Peyer's patch (tissue), 4 donors: ENCODE results near the gene OTOP3. TPM values are rescaled to one million over a fixed set of nuclear protein-coding genes. Genes with fewer than 3 reads are reported as not detected.

Experiments
- DNase-seq, 3 donors: peaks; one replicate each; pipeline ENCODE4 v3.0.0-alpha.2; 2017 to 2019
- H3K27ac ChIP-seq, 4 donors: fragments of 200-600 bp; sonication (generic); one replicate each; pipeline ENCODE4 v1.5.1; 2016 to 2019
- H3K27me3 ChIP-seq, 2 donors: fragments of 200-600 bp; sonication (generic); one replicate each; pipeline ENCODE4 v1.5.1; 2019
- H3K36me3 ChIP-seq, 3 donors: fragments of 200-600 bp; sonication (generic); one replicate each; pipeline ENCODE4 v1.5.1; 2016 to 2019
- H3K4me1 ChIP-seq, 4 donors: fragments of 200-600 bp; sonication (generic); one replicate each; pipeline ENCODE4 v1.5.1; 2016 to 2019
- H3K4me3 ChIP-seq, 4 donors: fragments of 200-600 bp; sonication (generic); 1 replicate in 3 of 4; 2 replicates in 1 of 4; pipeline ENCODE4 v1.5.1; 2016 to 2019; ENCODE audit warnings: mild to moderate bottlenecking in 1 of 4
- H3K9me3 ChIP-seq, 4 donors: fragments of 200-600 bp; sonication (generic); one replicate each; pipeline ENCODE4 v1.5.1; 2016 to 2019; ENCODE audit warnings: mild to moderate bottlenecking in 1 of 4
- POLR2A ChIP-seq, 2 donors: fragments of 450-650 bp; IDR thresholded peaks; one replicate each; pipeline ENCODE4 v1.5.1; 2017; ENCODE audit warnings: antibody characterized with exemption in 2 of 2, mild to moderate bottlenecking in 2 of 2, moderate library complexity in 2 of 2
- total RNA-seq, 4 donors: library from RNA; depleted of rRNA; stranded (reverse); fragments of >200 nt; gene quantifications; one replicate each; pipeline ENCODE4 v1.1.0, GENCODE V29; 2016
- TF ChIP-seq, protein P1 (sequence below), 6 experiments: fragments of 450-650 bp in 4 of 6; fragments of 200-600 bp in 2 of 6; sonication (generic) in 1 of 6; IDR thresholded peaks; one replicate each; pipeline ENCODE4 v1.5.1; 2017 to 2019; ENCODE audit warnings: antibody characterized with exemption in 6 of 6, mild to moderate bottlenecking in 3 of 6, moderate library complexity in 1 of 6

Gene OTOP3
- total RNA-seq, 4 donors from 2014 or later, result 5.2 to 9.3 (median 8.5) TPM; not detected in 1

DNA sequence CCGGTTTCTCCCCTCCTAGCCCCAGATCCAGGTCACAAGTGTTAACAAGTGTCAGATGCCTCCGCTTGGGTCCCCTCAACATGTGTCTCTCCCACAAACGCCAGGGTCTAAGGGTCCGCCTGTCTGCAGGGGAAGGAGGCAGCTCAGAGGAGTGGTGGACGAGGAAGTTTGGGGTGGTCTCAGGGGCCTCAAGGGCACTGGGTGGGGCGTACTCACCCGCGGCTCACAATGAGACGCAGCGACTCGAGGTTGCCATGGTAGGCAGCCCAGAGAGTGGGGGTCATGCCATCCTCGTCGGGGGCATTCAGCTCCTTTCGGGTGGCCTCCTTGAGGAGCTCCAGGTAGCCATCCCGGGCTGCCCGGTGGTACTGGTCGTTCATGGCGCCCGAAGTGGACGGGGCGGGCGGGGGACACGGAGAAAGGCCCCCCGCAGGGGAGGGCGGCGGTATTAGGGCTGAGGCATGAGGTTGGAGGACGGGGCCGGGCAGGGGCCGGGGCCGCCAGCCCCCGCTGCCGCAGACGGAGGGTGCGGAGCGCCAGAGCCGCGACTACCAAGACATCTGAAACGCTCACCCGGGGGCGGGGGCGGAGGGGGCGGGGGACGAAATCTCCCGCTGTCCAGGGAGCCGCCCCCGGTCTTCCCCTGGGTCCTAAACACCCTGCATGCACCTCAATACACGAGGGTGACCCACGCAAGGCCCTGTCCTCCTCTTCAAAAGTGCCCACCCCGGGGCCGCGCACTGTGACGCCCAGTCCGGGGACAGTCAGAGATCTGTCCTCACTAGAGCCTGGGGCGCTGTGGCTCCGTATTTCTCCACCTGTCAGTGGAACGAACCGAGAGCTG is 12.8 kb upstream of the OTOP3 start, which contains the start of gene USH1G:
Gene USH1G (minus strand): TSS at position 562 of the 844 bp plus-strand sequence. CDS start 182 bp downstream, at position 380.
- no peak for DNase-seq
- Histone ChIP-seq H3K27me3 (peaks cover 0 to 23% of the 10 kb centered on the region in 2 donors), H3K36me3 (no peaks in the 10 kb centered on the region), H3K4me3 (peak within 1 kb of the TSS; percentile 15 to 51 (median 44)), H3K27ac (no peak within 1 kb of the TSS), H3K9me3 (no peaks in the 10 kb centered on the region), H3K4me1 (peaks cover 4 to 25% (median 18%) of the 10 kb centered on the region in 4 donors)
- TF ChIP-seq POLR2A (IDR thresholded peaks at IDR 0.05), result no peak
- TF ChIP-seq, protein P1, sequence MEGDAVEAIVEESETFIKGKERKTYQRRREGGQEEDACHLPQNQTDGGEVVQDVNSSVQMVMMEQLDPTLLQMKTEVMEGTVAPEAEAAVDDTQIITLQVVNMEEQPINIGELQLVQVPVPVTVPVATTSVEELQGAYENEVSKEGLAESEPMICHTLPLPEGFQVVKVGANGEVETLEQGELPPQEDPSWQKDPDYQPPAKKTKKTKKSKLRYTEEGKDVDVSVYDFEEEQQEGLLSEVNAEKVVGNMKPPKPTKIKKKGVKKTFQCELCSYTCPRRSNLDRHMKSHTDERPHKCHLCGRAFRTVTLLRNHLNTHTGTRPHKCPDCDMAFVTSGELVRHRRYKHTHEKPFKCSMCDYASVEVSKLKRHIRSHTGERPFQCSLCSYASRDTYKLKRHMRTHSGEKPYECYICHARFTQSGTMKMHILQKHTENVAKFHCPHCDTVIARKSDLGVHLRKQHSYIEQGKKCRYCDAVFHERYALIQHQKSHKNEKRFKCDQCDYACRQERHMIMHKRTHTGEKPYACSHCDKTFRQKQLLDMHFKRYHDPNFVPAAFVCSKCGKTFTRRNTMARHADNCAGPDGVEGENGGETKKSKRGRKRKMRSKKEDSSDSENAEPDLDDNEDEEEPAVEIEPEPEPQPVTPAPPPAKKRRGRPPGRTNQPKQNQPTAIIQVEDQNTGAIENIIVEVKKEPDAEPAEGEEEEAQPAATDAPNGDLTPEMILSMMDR (IDR thresholded peaks at IDR 0.05), result no peak

DNA sequence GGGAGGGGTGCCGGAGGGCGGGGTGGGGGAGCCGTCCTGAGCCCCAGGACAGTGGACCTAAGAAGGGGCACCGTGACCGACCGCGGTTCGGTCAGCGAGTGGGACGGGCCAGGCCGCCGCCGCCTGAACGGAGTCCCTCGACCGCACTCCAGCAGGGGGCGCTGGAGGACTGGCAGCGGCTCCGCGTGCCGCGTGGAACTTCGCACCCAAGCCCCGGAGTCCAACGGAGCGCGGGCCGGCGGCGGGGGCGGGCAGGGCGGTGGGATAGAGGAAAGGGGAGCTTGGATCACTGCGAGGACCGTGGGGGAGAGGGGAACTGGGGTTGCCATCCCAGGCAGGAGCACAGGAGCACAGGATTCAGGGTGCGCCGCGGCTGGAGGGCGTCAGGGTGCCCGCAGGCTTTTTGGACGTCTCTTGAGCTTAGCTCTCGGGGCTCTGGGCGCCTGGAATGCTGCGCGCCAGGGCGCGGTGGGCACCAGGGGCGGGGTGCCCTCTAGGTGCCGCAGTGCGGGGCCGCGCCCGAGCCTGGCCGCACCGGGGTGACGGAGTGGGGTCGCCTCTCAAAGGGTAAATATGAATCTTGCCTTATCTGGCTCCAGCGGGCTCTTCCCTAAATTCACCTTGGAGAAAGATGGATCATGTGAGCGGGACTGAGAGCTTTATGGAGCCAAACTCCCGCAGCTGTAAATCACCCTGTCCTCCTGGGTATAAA is 12.0 kb upstream of the OTOP3 start:
- peak; percentile 55 to 90 (median 86) for DNase-seq
- no peaks in the 10 kb centered on the region for H3K9me3 ChIP-seq
- H3K4me3 ChIP-seq, result peak overlapping the region in 3 of 4 donors; percentile 41 to 51 (median 47)
- no peaks in the 10 kb centered on the region for H3K36me3 ChIP-seq
- H3K27ac ChIP-seq, result no peak overlapping the region
- peaks cover 0 to 23% of the 10 kb centered on the region in 2 donors for H3K27me3 ChIP-seq
- no peak for TF ChIP-seq POLR2A (IDR thresholded peaks at IDR 0.05)
- TF ChIP-seq, protein P1 (IDR thresholded peaks at IDR 0.05), result peak in 5 of 6 experiments; percentile 55 to 88 (median 86)
- peaks cover 4 to 25% (median 18%) of the 10 kb centered on the region in 4 donors for H3K4me1 ChIP-seq

DNA sequence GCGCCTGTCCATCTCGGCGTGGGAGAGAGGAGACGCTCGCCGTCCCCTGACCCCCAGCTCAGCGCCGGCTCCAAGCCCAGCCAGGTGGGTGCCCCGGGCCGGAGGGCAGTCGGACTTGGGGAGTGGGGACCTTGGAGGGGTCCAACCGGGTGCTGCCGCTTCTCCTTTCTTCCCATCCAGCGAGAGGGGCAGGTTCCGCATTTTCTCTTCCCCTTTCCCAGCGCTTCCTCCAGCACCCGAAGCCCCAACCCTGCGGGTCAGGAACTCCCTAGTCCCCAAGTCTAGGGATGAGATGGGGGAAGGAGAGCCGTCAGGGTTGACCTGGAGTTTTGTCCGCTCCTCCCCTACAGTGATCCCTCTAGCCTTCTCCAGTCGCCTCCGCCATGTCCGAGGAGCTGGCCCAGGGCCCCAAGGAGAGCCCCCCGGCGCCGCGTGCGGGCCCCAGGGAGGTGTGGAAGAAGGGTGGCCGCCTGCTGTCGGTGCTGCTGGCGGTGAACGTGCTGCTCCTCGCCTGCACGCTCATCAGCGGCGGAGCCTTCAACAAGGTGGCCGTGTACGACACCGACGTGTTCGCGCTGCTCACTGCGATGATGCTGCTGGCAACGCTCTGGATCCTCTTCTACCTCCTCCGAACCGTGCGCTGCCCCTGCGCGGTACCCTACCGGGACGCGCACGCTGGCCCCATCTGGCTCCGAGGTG is 11.3 kb upstream of the OTOP3 start, which contains the start of gene OTOP2:
Gene OTOP2 (plus strand): TSS at position 24 of the 699 bp plus-strand sequence. CDS start 360 bp downstream, at position 384.
- Histone ChIP-seq H3K9me3 (no peaks in the 10 kb centered on the region), H3K27me3 (peaks cover 0 to 23% of the 10 kb centered on the region in 2 donors), H3K27ac (no peak within 1 kb of the TSS), H3K36me3 (no peaks in the 10 kb centered on the region), H3K4me3 (peak within 1 kb of the TSS; percentile 15 to 51 (median 44)), H3K4me1 (peaks cover 4 to 25% (median 18%) of the 10 kb centered on the region in 4 donors)
- no peak for DNase-seq
- TF ChIP-seq, protein P1 (IDR thresholded peaks at IDR 0.05), result no peak
- TF ChIP-seq POLR2A (IDR thresholded peaks at IDR 0.05), result no peak

DNA sequence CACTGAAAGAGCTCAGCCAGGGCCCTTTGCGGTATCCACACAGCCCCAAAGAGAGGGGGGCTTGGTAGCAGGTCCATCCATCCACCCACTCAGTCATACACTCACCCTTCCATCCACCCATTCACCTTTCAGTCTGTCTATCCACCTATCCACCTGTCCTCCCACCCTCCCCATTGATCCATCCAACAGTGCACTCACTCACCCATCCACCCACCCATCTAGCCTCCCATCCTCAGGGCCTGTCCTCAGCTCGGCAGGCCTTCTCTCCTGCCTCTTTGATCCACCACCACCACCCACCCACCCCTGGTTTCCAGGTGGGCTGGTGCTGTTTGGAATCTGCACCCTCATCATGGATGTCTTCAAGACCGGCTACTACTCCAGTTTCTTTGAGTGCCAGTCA is 10.5 kb upstream of the OTOP3 start:
- Histone ChIP-seq H3K4me3 (no peak overlapping the region), H3K4me1 (peaks cover 4 to 25% (median 18%) of the 10 kb centered on the region in 4 donors), H3K9me3 (no peaks in the 10 kb centered on the region), H3K27ac (no peak overlapping the region), H3K27me3 (peaks cover 0 to 23% of the 10 kb centered on the region in 2 donors), H3K36me3 (no peaks in the 10 kb centered on the region)
- TF ChIP-seq, protein P1 (IDR thresholded peaks at IDR 0.05), result no peak
- TF ChIP-seq POLR2A (IDR thresholded peaks at IDR 0.05), result no peak
- DNase-seq, result no peak

DNA sequence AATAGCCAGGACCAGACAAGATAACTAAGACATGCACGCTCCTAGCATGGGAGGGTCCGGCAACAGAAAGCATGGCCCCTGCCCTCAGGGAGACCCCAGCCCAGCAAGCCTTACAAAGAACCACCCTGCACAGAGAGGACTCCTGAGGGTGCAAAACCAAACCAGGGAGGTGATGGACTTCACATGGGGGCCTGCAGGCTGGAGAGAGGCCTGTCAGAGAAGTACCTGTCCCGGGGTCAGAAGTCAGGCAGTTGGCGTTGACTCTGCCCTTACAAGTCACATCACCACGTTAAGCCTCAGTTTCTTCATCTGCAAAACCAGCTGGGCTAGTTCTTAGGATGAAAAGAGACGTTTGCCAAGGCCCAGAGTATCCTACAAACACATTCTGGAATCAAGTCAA is 6.9 kb upstream of the OTOP3 start:
- Histone ChIP-seq H3K27ac (no peak overlapping the region), H3K4me1 (peaks cover 1 to 11% (median 6%) of the 10 kb centered on the region in 4 donors), H3K27me3 (peaks cover 0 to 12% of the 10 kb centered on the region in 2 donors), H3K36me3 (no peaks in the 10 kb centered on the region), H3K4me3 (no peak overlapping the region), H3K9me3 (no peaks in the 10 kb centered on the region)
- DNase-seq, result no peak
- TF ChIP-seq POLR2A (IDR thresholded peaks at IDR 0.05), result no peak
- TF ChIP-seq, protein P1 (IDR thresholded peaks at IDR 0.05), result no peak
